CD4-positive, alpha-beta T cell treated with Interleukin-21 for 1 hour (primary cell): ENCODE results near the gene GGT6.

ENCODE experiments used
- DNase-seq: peaks from one replicate; pipeline ENCODE4 v3.0.0-alpha.2; 2020

Gene GGT6

GRCh38 chr17:4536742-4537411, 23.5 kb downstream of the GGT6 start:
- no peak for DNase-seq

- DNase-seq: no peak
Observed at GRCh38 chr17:4536259-4536741, 24.1 kb downstream of the GGT6 start.

- no peak for DNase-seq
Observed at GRCh38 chr17:4535667-4536258, 24.6 kb downstream of the GGT6 start.

- no peak for DNase-seq
Observed at GRCh38 chr17:4534928-4535666, 25.3 kb downstream of the GGT6 start.

- no peak for DNase-seq
Observed at GRCh38 chr17:4534515-4534914, 25.9 kb downstream of the GGT6 start.

GRCh38 chr17:4533523-4534504, 26.6 kb downstream of the GGT6 start:
- DNase-seq: no peak

GRCh38 chr17:4532860-4533522, 27.4 kb downstream of the GGT6 start:
- no peak for DNase-seq

- DNase-seq: no peak
Observed at GRCh38 chr17:4531988-4532736, 28.2 kb downstream of the GGT6 start.

- DNase-seq: no peak
Observed at GRCh38 chr17:4530799-4531730, 29.3 kb downstream of the GGT6 start.

GRCh38 chr17:4529533-4530152, 30.7 kb downstream of the GGT6 start:
- DNase-seq: no peak

- no peak for DNase-seq
Observed at GRCh38 chr17:4527566-4528125, 32.7 kb downstream of the GGT6 start.

- DNase-seq: no peak
Observed at GRCh38 chr17:4527134-4527533, 33.2 kb downstream of the GGT6 start.

- DNase-seq: no peak
Observed at GRCh38 chr17:4525691-4526397, 34.5 kb downstream of the GGT6 start.

GRCh38 chr17:4523946-4524345, 36.4 kb downstream of the GGT6 start:
- DNase-seq: no peak

- no peak for DNase-seq
Observed at GRCh38 chr17:4522661-4523060, 37.7 kb downstream of the GGT6 start.

GRCh38 chr17:4520894-4521600, 39.3 kb downstream of the GGT6 start:
- no peak for DNase-seq

GRCh38 chr17:4520060-4520893, 40.1 kb downstream of the GGT6 start:
- DNase-seq: no peak
